ENCODE results near the gene IL25.

GRCh38 chr14:23414906-23415820 is 42.6 kb downstream of the IL25 start:
- no peak for TF ChIP-seq POLR2A (IDR thresholded peaks at IDR 0.05)
- no peak for TF ChIP-seq CTCF (IDR thresholded peaks at IDR 0.05)
